ENCODE measurements around the gene PKM.

DNA sequence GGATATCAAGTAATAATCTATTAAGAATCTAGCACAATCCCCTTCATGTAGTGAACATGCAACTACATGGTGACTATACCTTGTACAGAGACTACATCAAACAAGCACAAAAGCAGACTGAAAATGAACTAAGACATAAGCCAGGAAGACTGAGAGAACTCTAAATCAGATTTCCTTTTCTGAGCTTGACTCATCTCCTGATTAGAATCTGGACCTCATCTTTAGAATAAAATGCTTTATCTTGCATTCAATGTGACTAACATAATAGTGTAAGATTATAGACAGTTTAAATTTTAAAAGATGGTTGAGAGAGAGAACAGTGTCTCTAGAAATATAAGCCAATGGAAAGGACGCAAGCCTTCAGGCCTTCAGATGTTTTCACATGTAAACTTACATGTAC, 17.5 kb upstream of the PKM start:
- TF ChIP-seq, protein P1, sequence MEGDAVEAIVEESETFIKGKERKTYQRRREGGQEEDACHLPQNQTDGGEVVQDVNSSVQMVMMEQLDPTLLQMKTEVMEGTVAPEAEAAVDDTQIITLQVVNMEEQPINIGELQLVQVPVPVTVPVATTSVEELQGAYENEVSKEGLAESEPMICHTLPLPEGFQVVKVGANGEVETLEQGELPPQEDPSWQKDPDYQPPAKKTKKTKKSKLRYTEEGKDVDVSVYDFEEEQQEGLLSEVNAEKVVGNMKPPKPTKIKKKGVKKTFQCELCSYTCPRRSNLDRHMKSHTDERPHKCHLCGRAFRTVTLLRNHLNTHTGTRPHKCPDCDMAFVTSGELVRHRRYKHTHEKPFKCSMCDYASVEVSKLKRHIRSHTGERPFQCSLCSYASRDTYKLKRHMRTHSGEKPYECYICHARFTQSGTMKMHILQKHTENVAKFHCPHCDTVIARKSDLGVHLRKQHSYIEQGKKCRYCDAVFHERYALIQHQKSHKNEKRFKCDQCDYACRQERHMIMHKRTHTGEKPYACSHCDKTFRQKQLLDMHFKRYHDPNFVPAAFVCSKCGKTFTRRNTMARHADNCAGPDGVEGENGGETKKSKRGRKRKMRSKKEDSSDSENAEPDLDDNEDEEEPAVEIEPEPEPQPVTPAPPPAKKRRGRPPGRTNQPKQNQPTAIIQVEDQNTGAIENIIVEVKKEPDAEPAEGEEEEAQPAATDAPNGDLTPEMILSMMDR (IDR thresholded peaks at IDR 0.05) = no peak
- TF ChIP-seq ZFX (IDR thresholded peaks at IDR 0.05; ENCODE audit: borderline replicate concordance) = no peak

Data from 22Rv1 (cell line).